ENCODE measurements around the gene EXOSC5.
A peak's percentile ranks its signal among the peaks of the same experiment; 100 is the strongest.
"Not testable (repeated sequence)": the region's sequence is repeated elsewhere in the genome, so short reads cannot be mapped to it uniquely, and the experiment has no call there.

The EXOSC5 gene

GRCh38 chr19:41364524-41365391 lies 32.4 kb downstream of the EXOSC5 start:
- no peak for DNase-seq

DNA sequence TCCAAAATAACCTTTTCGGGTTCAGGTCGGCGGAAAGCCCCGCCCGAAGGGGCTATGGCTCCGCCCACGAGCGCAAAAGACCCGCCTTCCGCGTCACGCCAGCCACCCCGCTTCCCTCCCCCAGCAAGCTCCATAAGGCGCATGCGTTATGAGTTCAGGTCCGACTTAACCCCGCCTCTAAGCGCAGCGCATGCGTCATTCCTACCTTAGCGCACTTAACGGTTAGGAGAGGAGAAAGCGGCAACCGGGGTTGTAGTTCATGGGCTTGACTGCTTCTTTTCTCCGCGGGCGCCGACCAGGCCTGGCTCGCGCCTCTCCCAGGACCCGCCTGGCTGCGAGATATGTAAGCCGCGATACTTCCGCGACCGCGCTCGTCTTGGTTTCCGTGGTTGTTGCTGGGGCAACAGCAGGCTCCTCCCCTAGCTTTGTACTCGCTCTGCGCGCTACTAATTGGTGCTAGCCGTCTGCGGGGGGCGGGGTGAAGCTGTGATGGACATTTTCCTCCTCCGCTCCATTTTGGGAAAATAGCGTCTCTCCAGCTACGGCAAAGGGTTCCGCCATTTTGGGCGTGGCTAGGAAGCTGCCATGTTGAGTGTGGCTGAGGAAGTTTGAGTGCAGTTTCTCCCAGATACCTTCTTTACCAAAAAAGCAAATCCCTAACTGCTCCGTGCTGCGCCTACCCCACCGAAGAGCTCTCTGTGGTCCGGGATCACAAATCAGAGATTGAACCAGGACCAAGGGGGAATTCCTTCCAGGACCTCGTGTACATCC lies 33.2 kb downstream of the EXOSC5 start, which contains the start of gene B9D2:
TSS of gene B9D2 (minus strand) at position 397 of the 771 bp plus-strand sequence. CDS start 630 bp downstream, outside the sequence.
- peak; percentile 93 to 98 (median 97) for DNase-seq

- DNase-seq, result no peak
Observed at GRCh38 chr19:41363371-41363752, 33.8 kb downstream of the EXOSC5 start.

- DNase-seq, result no peak
Observed at GRCh38 chr19:41362143-41362847, 34.9 kb downstream of the EXOSC5 start.

DNA sequence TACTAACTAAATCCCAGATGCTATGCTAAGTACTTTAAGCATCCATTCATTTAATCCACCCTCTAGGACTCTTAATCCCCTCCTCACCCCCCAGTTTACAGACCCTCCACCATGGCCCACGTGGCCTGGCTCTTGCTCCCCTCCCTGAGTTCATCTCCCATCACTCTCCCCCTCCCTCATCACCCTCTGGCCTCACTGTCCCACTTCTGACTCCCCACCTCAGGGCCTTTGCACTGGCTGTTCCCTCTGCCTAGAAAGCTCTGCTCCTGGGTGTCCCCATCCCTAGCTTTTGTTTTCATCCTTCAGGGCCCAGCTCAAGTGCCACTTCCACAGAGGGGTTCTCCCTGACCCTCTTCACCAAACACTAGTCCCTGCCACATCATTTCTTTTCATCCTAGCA lies 37.4 kb downstream of the EXOSC5 start:
- no peak for DNase-seq

GRCh38 chr19:41357746-41358145 lies 39.4 kb downstream of the EXOSC5 start:
- DNase-seq, result no peak

GRCh38 chr19:41356984-41357739 lies 40.0 kb downstream of the EXOSC5 start:
- no peak for DNase-seq

- no peak for DNase-seq
Observed at GRCh38 chr19:41355802-41356201, 41.4 kb downstream of the EXOSC5 start.

- no peak for DNase-seq
Observed at GRCh38 chr19:41355035-41355434, 42.1 kb downstream of the EXOSC5 start.

GRCh38 chr19:41354343-41354953 lies 42.7 kb downstream of the EXOSC5 start:
- no peak for DNase-seq

DNA sequence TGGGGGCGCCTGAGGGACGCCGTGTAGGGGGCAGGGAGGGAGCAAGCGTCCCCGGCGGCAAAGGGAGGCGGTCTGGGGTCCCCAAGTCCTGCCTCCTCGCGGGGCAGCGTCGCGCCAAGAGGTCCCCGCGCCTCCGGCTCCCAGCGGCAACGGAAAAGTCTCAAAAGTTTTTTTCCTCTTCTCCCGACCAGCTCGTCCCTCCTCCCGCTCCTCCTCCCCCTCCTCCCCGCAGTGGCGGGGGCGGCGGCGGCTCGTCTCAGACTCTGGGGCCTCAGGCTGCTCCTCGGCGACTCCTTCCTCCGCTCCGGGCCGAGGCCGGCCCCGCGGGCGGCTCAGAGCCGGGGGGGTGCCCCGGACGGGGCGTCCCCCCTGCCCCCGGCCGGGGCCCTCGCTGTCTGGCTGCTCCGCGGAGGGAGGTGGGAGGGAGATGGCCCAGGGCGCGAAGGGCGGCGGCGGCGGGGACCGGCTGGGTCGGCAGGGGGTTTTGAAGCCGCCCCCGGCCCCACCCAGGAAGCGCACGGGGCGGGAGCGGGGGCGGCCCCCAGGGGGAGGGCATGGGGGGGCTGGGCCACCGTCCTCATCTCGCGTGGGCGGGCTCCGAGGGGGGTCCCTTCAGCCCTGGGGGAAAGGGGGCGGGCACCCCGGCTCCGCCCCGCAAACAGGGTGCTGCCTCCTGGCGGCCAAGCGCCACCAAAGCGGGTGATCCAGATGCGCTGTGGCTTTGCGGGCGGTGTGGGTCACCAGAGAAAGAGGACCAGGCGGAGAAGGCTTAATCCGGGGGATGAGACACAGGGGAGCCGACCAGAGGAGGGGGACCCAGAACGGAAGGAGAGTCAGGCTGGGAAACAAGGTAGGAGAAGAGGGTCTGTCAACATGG lies 43.5 kb downstream of the EXOSC5 start, which contains the start of gene TGFB1:
TSS of gene TGFB1 (minus strand) at position 457 of the 877 bp plus-strand sequence. CDS start 878 bp downstream, outside the sequence.
- DNase-seq, result peak; percentile 80 to 95 (median 84)

GRCh38 chr19:41352609-41353465 lies 44.3 kb downstream of the EXOSC5 start:
- DNase-seq, result peak; percentile 49 to 79 (median 60)

- DNase-seq, result no peak
Observed at GRCh38 chr19:41352279-41352608, 44.9 kb downstream of the EXOSC5 start.

- DNase-seq, result peak; percentile 47 to 78 (median 64)
Observed at GRCh38 chr19:41351339-41352245, 45.6 kb downstream of the EXOSC5 start.

GRCh38 chr19:41350735-41351338 lies 46.3 kb downstream of the EXOSC5 start:
- no peak for DNase-seq

- DNase-seq, result not testable (repeated sequence)
Observed at GRCh38 chr19:41346916-41347315, 50.2 kb downstream of the EXOSC5 start.

DNA sequence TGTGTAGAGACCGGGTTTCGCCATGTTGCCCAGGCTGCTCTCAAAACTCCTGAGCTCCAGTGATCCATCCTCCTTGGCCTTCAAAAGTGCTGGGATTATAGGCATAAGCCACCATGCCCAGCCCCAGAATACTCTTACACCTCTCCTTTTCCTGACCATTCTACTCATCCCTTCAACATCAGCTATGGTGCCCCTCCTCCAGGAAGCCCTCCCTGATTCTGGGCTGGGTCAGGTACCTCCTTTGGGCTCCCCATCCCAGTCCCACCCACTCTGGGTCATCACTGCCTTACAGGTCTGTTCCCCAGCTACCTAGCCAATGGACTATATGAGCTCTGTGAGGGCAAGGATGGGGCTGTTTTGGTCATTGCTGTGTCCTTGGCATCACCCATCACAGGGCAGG lies 53.0 kb downstream of the EXOSC5 start:
- no peak for DNase-seq

Data from activated naive CD4-positive, alpha-beta T cell (primary cell).